AG10803 (cell line): Measurements from ENCODE around the gene PSMD13.
A peak's percentile ranks its signal among the peaks of the same experiment; 100 is the strongest.

Experiments used
- DNase-seq: peaks from one replicate; pipeline ENCODE4 v3.0.0; 2010; ENCODE audit warnings: low read depth
- H3K4me3 ChIP-seq: 2 replicates; pipeline ENCODE4 v1.5.1; 2011; ENCODE audit warnings: mild to moderate bottlenecking, low read length, control low read depth
- TF ChIP-seq, protein P1 (sequence below): conservative IDR thresholded peaks from 2 replicates; pipeline ENCODE4 v1.5.1; 2011; ENCODE audit warnings: mild to moderate bottlenecking, low read length, control low read depth, inconsistent platforms

PSMD13 gene

DNA sequence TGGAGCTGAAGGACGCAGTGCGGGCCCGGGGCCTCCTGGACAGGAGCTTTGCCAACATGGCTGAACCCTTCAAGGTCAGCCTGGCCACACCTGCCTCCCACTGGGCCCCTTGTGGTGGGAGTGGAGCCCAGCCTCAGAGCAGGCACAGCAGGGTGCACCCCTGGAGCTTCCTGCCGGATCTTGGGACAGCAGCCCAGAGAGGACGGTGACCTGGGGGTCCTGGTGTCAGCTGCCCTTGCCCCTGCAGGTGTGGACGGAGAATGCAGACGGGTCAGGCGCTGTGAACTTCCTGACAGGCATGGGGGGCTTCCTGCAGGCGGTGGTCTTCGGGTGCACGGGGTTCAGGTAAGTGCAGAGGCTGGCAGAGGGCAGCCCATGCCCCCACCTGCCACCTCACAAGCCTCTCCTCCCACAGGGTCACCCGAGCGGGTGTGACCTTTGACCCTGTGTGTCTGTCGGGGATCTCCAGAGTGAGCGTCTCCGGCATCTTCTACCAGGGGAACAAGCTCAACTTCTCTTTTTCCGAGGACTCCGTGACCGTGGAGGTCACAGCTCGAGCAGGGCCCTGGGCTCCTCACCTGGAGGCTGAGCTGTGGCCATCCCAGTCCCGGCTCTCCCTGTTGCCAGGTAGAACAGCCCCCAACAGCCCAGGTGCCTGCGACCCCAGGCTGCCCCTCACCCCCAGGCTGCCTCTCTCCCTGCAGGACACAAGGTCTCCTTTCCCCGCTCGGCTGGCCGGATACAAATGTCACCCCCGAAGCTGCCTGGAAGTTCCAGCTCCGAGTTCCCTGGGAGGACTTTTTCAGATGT is 57.3 kb downstream of the PSMD13 start:
- DNase-seq = no peak
- TF ChIP-seq, protein P1, sequence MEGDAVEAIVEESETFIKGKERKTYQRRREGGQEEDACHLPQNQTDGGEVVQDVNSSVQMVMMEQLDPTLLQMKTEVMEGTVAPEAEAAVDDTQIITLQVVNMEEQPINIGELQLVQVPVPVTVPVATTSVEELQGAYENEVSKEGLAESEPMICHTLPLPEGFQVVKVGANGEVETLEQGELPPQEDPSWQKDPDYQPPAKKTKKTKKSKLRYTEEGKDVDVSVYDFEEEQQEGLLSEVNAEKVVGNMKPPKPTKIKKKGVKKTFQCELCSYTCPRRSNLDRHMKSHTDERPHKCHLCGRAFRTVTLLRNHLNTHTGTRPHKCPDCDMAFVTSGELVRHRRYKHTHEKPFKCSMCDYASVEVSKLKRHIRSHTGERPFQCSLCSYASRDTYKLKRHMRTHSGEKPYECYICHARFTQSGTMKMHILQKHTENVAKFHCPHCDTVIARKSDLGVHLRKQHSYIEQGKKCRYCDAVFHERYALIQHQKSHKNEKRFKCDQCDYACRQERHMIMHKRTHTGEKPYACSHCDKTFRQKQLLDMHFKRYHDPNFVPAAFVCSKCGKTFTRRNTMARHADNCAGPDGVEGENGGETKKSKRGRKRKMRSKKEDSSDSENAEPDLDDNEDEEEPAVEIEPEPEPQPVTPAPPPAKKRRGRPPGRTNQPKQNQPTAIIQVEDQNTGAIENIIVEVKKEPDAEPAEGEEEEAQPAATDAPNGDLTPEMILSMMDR = no peak
- H3K4me3 ChIP-seq = no peak overlapping the region

DNA sequence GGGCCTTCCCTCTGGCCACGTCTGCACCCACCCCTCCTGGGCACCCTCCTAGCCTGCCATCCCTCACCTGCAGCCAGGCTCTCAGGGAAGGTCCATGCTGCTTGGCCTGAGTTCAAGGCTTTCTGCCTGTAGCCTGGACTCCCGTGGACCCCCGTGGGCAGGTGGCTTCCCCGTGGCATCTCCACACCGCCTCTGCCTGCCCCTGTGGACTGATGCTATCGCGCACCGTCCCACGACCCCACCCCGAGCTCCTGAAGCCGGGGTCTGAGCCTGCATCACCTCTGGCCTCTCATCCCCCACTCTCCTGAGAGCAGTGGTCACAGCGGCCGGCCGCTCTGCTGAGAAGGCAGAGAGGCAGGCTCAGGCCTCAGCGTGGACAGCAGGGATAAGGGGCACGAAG is 58.0 kb downstream of the PSMD13 start:
- TF ChIP-seq, protein P1 = no peak
- DNase-seq = no peak
- H3K4me3 ChIP-seq = no peak overlapping the region

DNA sequence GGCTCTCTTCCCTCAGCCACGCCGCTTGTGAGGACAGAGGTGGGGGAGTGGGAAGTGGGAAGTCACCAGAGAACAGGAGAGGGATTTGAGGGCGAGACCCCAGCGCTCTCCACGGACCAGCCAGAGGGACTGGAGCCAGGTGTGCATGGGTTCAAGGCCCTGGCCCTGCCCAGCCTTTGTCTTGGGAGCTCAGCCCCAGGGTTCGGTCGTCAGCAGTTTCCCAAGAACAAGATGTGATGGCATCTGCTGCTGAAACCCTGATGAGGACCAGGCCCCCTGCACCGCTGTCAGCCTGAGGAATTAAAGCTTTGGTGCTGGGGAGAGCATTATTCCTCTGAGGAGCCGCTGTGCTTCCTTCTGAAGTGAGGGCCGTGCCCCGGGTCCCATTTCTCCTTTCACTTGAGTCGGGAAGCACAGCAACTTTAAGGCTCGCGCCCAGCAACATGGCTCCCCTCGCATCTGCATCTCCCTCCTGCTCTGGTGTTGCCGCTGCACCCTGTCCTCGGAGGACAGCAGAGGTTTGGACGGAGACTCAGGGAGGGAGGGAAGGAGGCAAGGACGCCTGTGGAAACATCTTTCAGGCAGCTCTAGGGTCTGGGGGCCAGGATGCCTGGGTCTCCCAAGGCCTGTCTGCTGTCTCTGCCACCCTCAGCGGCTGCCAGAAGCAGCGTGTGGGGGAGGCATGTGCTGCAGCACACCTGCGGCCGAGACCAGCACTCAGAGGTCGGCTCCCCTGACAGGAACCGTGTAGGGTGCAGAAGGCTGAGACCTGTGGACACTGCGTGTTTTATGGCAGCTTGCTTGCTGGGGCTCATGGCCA is 58.8 kb downstream of the PSMD13 start:
- TF ChIP-seq, protein P1 = no peak
- DNase-seq = no peak
- no peak overlapping the region for H3K4me3 ChIP-seq

DNA sequence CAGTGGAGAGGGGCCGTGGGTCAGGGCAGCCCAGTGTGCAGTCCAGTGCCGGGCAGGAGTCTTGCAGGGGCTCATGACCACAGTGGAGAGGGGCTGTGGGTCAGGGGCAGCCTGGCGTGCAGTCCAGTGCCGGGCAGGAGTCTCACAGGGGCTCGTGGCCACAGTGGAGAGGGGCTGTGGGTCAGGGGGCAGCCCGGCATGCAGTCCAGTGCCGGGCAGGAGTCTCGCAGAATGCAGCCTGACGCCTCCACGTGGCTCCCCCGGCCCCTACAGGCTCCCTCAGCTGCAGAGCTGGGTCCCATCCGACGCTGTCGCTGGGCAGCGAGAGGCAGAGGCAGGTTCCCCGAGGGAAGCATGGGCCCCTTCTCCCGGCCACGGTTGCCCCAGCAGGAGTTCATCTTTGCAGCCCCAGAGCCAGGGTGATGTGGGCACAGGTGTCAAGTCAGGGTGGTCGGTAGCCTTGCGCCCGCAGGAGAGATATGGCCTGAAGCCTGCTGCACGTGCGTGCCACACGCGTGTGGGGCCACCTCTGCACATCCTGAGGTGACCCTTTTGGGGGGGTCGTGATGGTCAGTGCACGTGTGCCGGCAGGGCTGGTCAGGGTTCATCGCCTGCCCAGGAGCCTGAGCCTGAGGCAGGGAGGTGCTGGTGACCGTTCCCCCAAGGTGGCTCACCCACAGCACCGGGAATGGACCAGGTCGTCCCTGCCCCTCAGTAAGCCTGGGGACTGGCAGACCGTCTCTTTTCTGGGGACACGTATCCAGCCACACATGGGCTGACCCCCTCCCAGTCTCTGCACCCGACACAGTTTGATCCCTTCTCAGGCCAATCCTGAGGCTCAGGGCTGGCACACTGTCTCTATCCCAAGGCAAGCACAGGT is 59.6 kb downstream of the PSMD13 start:
- TF ChIP-seq, protein P1 = no peak
- DNase-seq = no peak

DNA sequence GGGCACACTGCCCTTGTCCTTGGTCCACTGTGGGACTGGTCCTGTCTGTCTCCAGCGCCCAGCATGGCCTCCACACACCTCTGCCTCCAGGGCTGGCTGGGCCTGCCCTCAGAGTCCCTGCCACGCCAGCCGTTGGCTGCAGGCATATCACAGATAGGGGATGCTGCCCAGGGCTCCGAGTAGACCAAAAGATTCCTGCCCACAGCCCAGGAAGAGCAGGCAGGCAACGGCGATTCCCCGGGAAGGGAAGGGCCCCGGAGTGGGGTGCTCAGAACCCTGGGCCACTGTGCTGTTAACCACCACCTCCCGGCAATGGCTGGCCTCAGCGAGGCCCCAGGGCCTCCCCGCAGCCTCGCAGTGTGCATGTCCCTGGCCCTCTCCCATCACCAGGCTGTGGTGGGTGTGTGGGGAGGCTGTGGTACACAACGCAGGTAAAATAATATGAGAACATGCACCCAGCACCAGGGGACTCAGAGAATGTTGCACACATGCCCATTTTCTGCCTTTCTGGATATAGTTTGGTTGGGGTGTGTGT is 60.3 kb downstream of the PSMD13 start:
- no peak overlapping the region for H3K4me3 ChIP-seq
- TF ChIP-seq, protein P1 = no peak
- DNase-seq = no peak

More for the DNA sequence above, 59.6 kb downstream of the PSMD13 start:
- no peak overlapping the region for H3K4me3 ChIP-seq

DNA sequence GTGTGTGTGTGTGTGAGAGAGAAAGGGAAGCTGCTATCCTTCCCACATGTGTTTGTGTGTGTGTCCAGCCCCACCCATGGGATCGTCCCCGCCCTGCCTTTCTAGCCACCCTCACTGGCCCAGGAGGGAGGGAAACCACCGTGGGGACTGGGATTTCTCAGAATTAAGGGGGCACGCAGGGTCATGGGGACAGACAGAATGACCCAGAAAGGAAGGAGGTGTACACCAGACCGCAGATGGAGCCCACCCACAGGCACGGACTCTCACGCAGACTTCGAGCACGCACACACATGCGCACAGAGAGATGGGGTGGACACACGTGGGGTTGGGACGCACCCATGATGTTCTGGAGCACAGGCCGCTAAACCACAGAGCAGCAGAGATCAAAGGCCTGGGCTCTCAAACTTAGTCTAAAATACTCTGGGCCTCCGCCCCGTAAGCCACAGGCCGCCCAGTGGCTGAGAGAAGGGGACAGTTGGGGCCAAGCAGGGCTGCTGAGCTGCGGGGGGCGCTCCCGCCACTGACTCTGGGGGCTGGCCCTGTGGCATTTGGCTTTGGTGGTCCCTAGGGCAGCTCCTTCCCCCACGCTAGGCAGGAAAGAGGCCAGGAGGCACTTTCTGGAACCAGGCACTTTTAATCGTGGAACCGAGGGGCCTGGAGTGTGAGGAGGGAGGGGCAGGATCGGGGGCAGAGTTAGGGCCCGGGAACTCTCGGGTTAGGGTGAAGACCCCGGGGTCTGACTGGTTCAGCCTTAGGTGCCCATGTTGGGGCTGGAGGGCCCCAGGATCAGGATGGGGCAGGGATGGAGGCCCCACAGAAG is 61.0 kb downstream of the PSMD13 start:
- no peak overlapping the region for H3K4me3 ChIP-seq
- TF ChIP-seq, protein P1 = no peak
- peak; percentile 68 for DNase-seq
